GM23248 (cell line): ENCODE results near the gene KCNMA1. TPM values are rescaled to one million over a fixed set of nuclear protein-coding genes. Genes with fewer than 3 reads are reported as not detected.
A peak's percentile ranks its signal among the peaks of the same experiment; 100 is the strongest.

Source experiments
- DNase-seq: peaks from one replicate; pipeline ENCODE4 v3.0.0-alpha.2; 2015
- H2AFZ ChIP-seq: fragments of 200-600 bp; sonication (generic); 2 replicates; pipeline ENCODE4 v1.6.1; 2016; ENCODE audit warnings: antibody characterized with exemption
- H3F3A ChIP-seq: fragments of 200-600 bp; sonication (generic); 2 replicates; pipeline ENCODE4 v1.6.1; 2016; ENCODE audit warnings: mild to moderate bottlenecking, antibody characterized with exemption, mixed run types; ENCODE audit not compliant: insufficient read depth
- H3K27ac ChIP-seq: fragments of 200-600 bp; sonication (generic); 2 replicates; pipeline ENCODE4 v1.5.1; 2016; ENCODE audit warnings: mild to moderate bottlenecking
- H3K27me3 ChIP-seq: fragments of 200-600 bp; sonication (generic); replicated peaks from 2 replicates; pipeline ENCODE4 v1.6.1; 2016; ENCODE audit warnings: mild to moderate bottlenecking; ENCODE audit not compliant: insufficient read depth
- H3K36me3 ChIP-seq: fragments of 200-600 bp; sonication (generic); 2 replicates; pipeline ENCODE4 v1.6.1; 2016; ENCODE audit warnings: low read depth, mild to moderate bottlenecking
- H3K4me1 ChIP-seq: fragments of 200-600 bp; sonication (generic); 2 replicates; pipeline ENCODE4 v1.6.1; 2016; ENCODE audit warnings: mild to moderate bottlenecking; ENCODE audit not compliant: insufficient read depth
- H3K4me2 ChIP-seq: fragments of 200-600 bp; sonication (generic); one replicate; pipeline ENCODE4 v1.6.1; 2016; ENCODE audit warnings: mild to moderate bottlenecking; ENCODE audit not compliant: unreplicated experiment
- H3K4me3 ChIP-seq: fragments of 200-600 bp; sonication (generic); 2 replicates; pipeline ENCODE4 v1.5.1; 2016; ENCODE audit warnings: mild to moderate bottlenecking
- H3K79me2 ChIP-seq: fragments of 200-600 bp; sonication (generic); 2 replicates; pipeline ENCODE4 v1.6.1; 2016; ENCODE audit warnings: mild to moderate bottlenecking; ENCODE audit not compliant: insufficient read depth
- H3K9ac ChIP-seq: fragments of 200-600 bp; sonication (generic); 2 replicates; pipeline ENCODE4 v1.6.1; 2016; ENCODE audit warnings: mild to moderate bottlenecking
- H3K9me2 ChIP-seq: fragments of 200-600 bp; sonication (generic); 2 replicates; pipeline ENCODE4 v1.6.1; 2016; ENCODE audit warnings: mixed run types, mild to moderate bottlenecking, moderate library complexity; ENCODE audit not compliant: insufficient read depth
- H3K9me3 ChIP-seq: fragments of 200-600 bp; sonication (generic); one replicate; pipeline ENCODE4 v1.6.1; 2017; ENCODE audit warnings: low read depth
- H4K20me1 ChIP-seq: fragments of 200-600 bp; sonication (generic); 2 replicates; pipeline ENCODE4 v1.6.0; 2016; ENCODE audit not compliant: insufficient read depth
- EZH2 ChIP-seq: fragments of 200-600 bp; sonication (generic); IDR thresholded peaks from 2 replicates; pipeline ENCODE4 v1.6.1; 2018; ENCODE audit warnings: antibody characterized with exemption, mild to moderate bottlenecking; ENCODE audit not compliant: insufficient read depth, poor library complexity, severe bottlenecking
- EZH2phosphoT487 ChIP-seq: fragments of 200-600 bp; sonication (generic); IDR thresholded peaks from 2 replicates; pipeline ENCODE4 v1.6.1; 2018; ENCODE audit warnings: antibody characterized with exemption, moderate library complexity, mild to moderate bottlenecking, low read depth; ENCODE audit not compliant: insufficient read depth
- WGBS, 2 experiments: methylation state at CpG; one replicate each; pipeline ENCODE4 v1.1.6; 2015 to 2017; ENCODE audit warnings: low lambda C conversion rate in 2 of 2, low coverage in 1 of 2; ENCODE audit errors: missing lambda C conversion rate in 2 of 2; 5-methylcytosine and 5-hydroxymethylcytosine counted together
- in situ Hi-C: fragments of 300-500 bp; cut with MboI; formaldehyde crosslinking; loops from 2 replicates; pipeline ENCODE4 v1.15.0; 2020
- polyA plus RNA-seq: library from polyadenylated mRNA; unstranded; fragments of >200 nt; fragmentation: Nextera tagmentation; extraction: Ambion mirVana; gene quantifications from 2 replicates; pipeline ENCODE4 v1.2.1, GENCODE V29; 2016
- total RNA-seq: library from RNA; depleted of rRNA; stranded (reverse); fragments of >200 nt; shearing (Covaris generic); gene quantifications from 2 replicates; pipeline ENCODE4 v1.2.3, GENCODE V29; 2014

Gene KCNMA1
- total and polyA plus RNA-seq, 2 experiments from 2014 or later, result 14.2 to 25.1 TPM

DNA sequence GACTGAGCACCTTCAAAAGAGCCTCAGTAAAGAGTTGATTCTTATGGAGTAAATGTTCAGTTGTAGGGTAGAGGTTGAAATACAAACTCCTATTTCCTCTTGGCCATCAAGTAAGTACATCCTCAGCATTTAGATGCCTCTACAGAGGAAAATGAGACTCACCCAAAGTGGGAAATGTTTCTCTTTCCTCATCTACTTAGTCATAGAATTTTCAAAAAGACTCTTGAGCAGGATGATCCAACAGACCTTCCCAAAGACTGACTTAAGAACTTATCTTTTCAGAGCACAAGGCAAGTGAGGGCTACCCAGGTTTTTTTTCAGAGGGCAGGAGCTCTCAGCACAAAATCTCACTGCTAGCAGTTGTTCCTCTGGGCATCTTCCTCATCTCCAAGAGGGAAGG is 449.1 kb downstream of the KCNMA1 start:
- DNase-seq, result peak; percentile 55
- H3K27ac ChIP-seq, result no peak overlapping the region
- TF ChIP-seq EZH2phosphoT487 (no peak), EZH2 (no peak)
- no peak overlapping the region for H3K4me3 ChIP-seq
- no peaks in the 10 kb centered on the region for H3F3A ChIP-seq
- no peak overlapping the region for H3K9ac ChIP-seq
- no peak overlapping the region for H2AFZ ChIP-seq
- no peaks in the 10 kb centered on the region for H3K9me3 ChIP-seq
- no peak overlapping the region for H3K4me2 ChIP-seq
- peaks cover 18% of the 10 kb centered on the region for H3K4me1 ChIP-seq
- H3K27me3 ChIP-seq, result no peaks in the 10 kb centered on the region
- H3K9me2 ChIP-seq, result no peaks in the 10 kb centered on the region
- in situ Hi-C loops, result no loop called here
- no peaks in the 10 kb centered on the region for H3K36me3 ChIP-seq
- no peaks in the 10 kb centered on the region for H4K20me1 ChIP-seq
- H3K79me2 ChIP-seq, result no peaks in the 10 kb centered on the region

DNA sequence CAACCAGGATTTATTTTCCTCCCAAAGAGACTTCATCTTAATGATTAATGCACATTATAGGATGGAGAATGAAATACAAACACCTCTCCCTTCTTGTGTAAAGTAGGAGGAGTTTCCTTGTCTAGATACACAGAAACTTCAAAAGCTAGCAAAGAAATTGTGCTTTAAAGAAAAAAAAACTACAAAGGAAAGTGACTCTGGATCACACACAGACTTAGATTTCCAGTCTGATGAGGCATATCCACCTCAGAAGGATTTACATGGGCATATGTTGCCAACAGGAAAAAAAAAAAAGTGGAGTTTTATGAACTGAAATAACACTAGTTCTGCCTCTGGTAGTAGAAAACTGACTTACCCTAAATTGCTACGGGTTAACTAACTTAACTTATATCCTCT is 449.6 kb downstream of the KCNMA1 start:
- no peaks in the 10 kb centered on the region for H3K79me2 ChIP-seq
- no peak overlapping the region for H3K4me2 ChIP-seq
- WGBS, 2 experiments, result 47 to 50% methylated on average over 1 of the region's 1 CpG
- TF ChIP-seq EZH2phosphoT487 (no peak), EZH2 (no peak)
- no peaks in the 10 kb centered on the region for H3K9me2 ChIP-seq
- no peak overlapping the region for H3K9ac ChIP-seq
- H3K4me3 ChIP-seq, result no peak overlapping the region
- H3K27me3 ChIP-seq, result no peaks in the 10 kb centered on the region
- H3K36me3 ChIP-seq, result no peaks in the 10 kb centered on the region
- H3F3A ChIP-seq, result no peaks in the 10 kb centered on the region
- DNase-seq, result no peak
- H4K20me1 ChIP-seq, result no peaks in the 10 kb centered on the region
- peaks cover 18% of the 10 kb centered on the region for H3K4me1 ChIP-seq
- no peak overlapping the region for H2AFZ ChIP-seq
- in situ Hi-C loops, result no loop called here
- H3K27ac ChIP-seq, result no peak overlapping the region
- H3K9me3 ChIP-seq, result no peaks in the 10 kb centered on the region

DNA sequence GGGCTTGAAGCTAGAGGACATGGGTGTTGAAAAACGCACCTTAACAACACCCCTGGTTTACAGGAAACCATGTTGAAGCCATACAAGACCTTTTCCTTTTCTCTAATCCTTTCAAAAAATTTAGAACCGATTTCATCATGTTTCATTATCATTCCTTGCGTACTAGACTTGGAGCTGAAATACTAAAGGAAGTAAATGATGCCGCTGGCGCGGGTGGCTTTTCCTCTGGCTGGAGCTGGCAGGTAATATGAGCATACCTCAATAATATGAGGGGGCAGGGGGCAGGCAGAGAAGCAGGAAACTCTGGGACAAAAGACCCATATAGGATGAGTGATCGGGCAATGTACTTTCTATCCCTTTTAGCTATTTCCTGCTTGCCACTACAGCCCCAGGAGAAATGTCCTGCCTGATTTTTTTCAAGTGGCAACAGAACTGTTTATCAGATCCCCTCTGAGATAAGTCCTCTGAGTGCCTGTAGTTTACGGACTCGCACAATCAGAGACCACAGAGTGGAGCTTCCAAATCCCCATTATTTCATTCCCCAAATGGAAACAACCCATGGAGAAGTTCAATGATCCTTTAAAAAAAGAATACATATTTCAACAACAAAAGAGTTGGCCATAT is 450.1 kb downstream of the KCNMA1 start:
- H2AFZ ChIP-seq, result no peak overlapping the region
- no peak overlapping the region for H3K4me3 ChIP-seq
- H3K79me2 ChIP-seq, result no peaks in the 10 kb centered on the region
- WGBS, 2 experiments, result 81 to 83% methylated on average over 9 of the region's 9 CpGs
- H3K4me2 ChIP-seq, result no peak overlapping the region
- H3K4me1 ChIP-seq, result peaks cover 18% of the 10 kb centered on the region
- H3K27me3 ChIP-seq, result no peaks in the 10 kb centered on the region
- in situ Hi-C loops, result no loop called here
- no peak overlapping the region for H3K27ac ChIP-seq
- no peaks in the 10 kb centered on the region for H3K36me3 ChIP-seq
- H3K9me3 ChIP-seq, result no peaks in the 10 kb centered on the region
- no peaks in the 10 kb centered on the region for H3K9me2 ChIP-seq
- H3K9ac ChIP-seq, result no peak overlapping the region
- no peaks in the 10 kb centered on the region for H4K20me1 ChIP-seq
- TF ChIP-seq EZH2, result no peak
- TF ChIP-seq EZH2phosphoT487, result no peak
- H3F3A ChIP-seq, result no peaks in the 10 kb centered on the region
- DNase-seq, result no peak

DNA sequence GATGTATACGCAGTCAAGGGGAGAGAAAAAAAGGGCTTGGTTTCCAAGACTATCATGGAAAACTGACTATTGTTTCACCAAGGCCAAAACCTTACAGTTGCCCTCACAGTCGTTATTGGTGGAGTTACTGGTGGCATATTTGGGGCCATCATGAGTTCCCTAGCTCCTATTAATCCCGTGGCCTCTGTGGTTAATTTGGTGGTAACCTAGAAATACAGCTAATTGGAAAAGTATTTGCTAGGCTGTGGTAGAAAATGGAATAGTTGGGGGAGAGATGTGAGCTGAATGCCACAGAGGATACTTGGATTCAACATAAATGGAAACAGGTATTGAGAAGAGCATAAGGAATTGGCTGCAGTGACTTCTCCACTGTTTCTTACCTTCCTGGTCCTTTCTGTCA is 450.7 kb downstream of the KCNMA1 start:
- no peak overlapping the region for H3K27ac ChIP-seq
- no peaks in the 10 kb centered on the region for H3K9me2 ChIP-seq
- no peak for TF ChIP-seq EZH2phosphoT487
- no peak for TF ChIP-seq EZH2
- no peak overlapping the region for H3K4me2 ChIP-seq
- no peaks in the 10 kb centered on the region for H3F3A ChIP-seq
- in situ Hi-C loops, result no loop called here
- H3K36me3 ChIP-seq, result no peaks in the 10 kb centered on the region
- DNase-seq, result peak; percentile 14
- no peaks in the 10 kb centered on the region for H3K79me2 ChIP-seq
- no peak overlapping the region for H2AFZ ChIP-seq
- H3K27me3 ChIP-seq, result no peaks in the 10 kb centered on the region
- H3K9ac ChIP-seq, result no peak overlapping the region
- H4K20me1 ChIP-seq, result no peaks in the 10 kb centered on the region
- H3K4me1 ChIP-seq, result peaks cover 18% of the 10 kb centered on the region
- no peak overlapping the region for H3K4me3 ChIP-seq
- WGBS, 2 experiments, result 83 to 89% methylated on average over 3 of the region's 3 CpGs
- H3K9me3 ChIP-seq, result no peaks in the 10 kb centered on the region

DNA sequence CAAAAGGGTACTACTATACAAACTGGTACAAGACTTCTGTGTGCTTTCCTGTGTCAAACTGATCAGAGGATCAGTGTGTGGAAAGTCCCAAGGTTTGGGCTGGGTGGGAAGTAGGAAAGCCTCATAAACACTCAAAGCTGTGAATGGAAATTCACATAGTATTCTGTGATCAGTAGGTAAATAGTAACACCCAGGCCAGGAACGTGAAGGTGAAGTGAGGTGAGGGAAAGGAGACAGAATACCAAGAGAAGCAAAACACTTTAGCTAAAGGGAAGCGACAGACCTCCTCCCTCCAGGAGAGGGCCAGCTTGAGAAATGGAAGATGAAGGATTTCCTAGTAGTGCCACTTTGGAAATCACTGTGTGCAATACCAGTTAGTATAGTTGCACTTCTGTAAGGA is 451.9 kb downstream of the KCNMA1 start:
- Histone ChIP-seq H3K27me3 (no peaks in the 10 kb centered on the region), H3K9me3 (no peaks in the 10 kb centered on the region), H3K4me1 (peaks cover 21% of the 10 kb centered on the region), H3K9me2 (no peaks in the 10 kb centered on the region), H3K79me2 (no peaks in the 10 kb centered on the region), H3K27ac (no peak overlapping the region), H3K36me3 (no peaks in the 10 kb centered on the region), H3K4me2 (no peak overlapping the region), H3K9ac (no peak overlapping the region), H3F3A (no peaks in the 10 kb centered on the region), H2AFZ (no peak overlapping the region), H3K4me3 (no peak overlapping the region), H4K20me1 (no peaks in the 10 kb centered on the region)
- no peak for DNase-seq
- no peak for TF ChIP-seq EZH2phosphoT487
- TF ChIP-seq EZH2, result no peak
- in situ Hi-C loops, result no loop called here
- WGBS, 2 experiments, result 72 to 85% methylated on average over 2 of the region's 2 CpGs
